Esophagus mucosa (tissue), 1 donor: Measurements from ENCODE around the gene TMEM8B. TPM values are rescaled to one million over a fixed set of nuclear protein-coding genes. Genes with fewer than 3 reads are reported as not detected.

ENCODE experiments used
- ATAC-seq: fragments of 200-7000 bp; cut with Tn5 transposase; one replicate; pipeline ENCODE4 v1.9.1; 2020
- total RNA-seq: library from RNA; stranded (reverse); gene quantifications from one replicate; pipeline ENCODE4 v1.2.4, GENCODE V29; 2023
- donor health status: DM: yes; HTN: yes; CAD: no.

The TMEM8B gene
- total RNA-seq, 1 donor from 2014 or later: 1.7 TPM

- ATAC-seq: peak; percentile 69
These were observed 16.9 kb upstream of the TMEM8B start, which contains the start of gene SPAG8 for GRCh38 chr9:35812025-35812602. TSS of gene SPAG8 (minus strand) at chr9:35812262. CDS start at chr9:35812147, 115 bp downstream.

- ATAC-seq: no peak
These were observed 15.5 kb upstream of the TMEM8B start for GRCh38 chr9:35813434-35814105.

GRCh38 chr9:35814106-35814840 is 14.8 kb upstream of the TMEM8B start:
- peak; percentile 25 for ATAC-seq

GRCh38 chr9:35814841-35815543 is 14.0 kb upstream of the TMEM8B start, which contains the start of gene HINT2:
TSS of gene HINT2 (minus strand) at chr9:35815042. CDS start at chr9:35814979, 63 bp downstream.
- peak; percentile 92 for ATAC-seq

GRCh38 chr9:35816708-35817107 is 12.3 kb upstream of the TMEM8B start:
- ATAC-seq: no peak

- no peak for ATAC-seq
These were observed 10.7 kb upstream of the TMEM8B start for GRCh38 chr9:35818341-35818740.

- no peak for ATAC-seq
These were observed 9.0 kb upstream of the TMEM8B start for GRCh38 chr9:35820076-35820475.

GRCh38 chr9:35822926-35823325 is 6.1 kb upstream of the TMEM8B start:
- ATAC-seq: no peak

GRCh38 chr9:35826071-35826701 is 2.8 kb upstream of the TMEM8B start:
- peak; percentile 66 for ATAC-seq

GRCh38 chr9:35827486-35827885 is 1.5 kb upstream of the TMEM8B start:
- no peak for ATAC-seq

- ATAC-seq: no peak
These were observed 328 bp upstream of the TMEM8B start, which contains the start of gene FAM221B for GRCh38 chr9:35828716-35829083. TSS of gene FAM221B (minus strand) at chr9:35828732. CDS start at chr9:35826161, 2,571 bp downstream.

GRCh38 chr9:35829764-35830096 is 702 bp downstream of the TMEM8B start:
- no peak for ATAC-seq

- no peak for ATAC-seq
These were observed 2.0 kb downstream of the TMEM8B start for GRCh38 chr9:35831040-35831439.

GRCh38 chr9:35832814-35833213 is 3.8 kb downstream of the TMEM8B start:
- ATAC-seq: peak; percentile 55

- no peak for ATAC-seq
These were observed 5.5 kb downstream of the TMEM8B start for GRCh38 chr9:35834260-35835215.

GRCh38 chr9:35835216-35835632 is 6.2 kb downstream of the TMEM8B start:
- peak; percentile 56 for ATAC-seq

GRCh38 chr9:35835766-35836165 is 6.7 kb downstream of the TMEM8B start:
- no peak for ATAC-seq

GRCh38 chr9:35836595-35836994 is 7.6 kb downstream of the TMEM8B start:
- ATAC-seq: no peak

- no peak for ATAC-seq
These were observed 10.9 kb downstream of the TMEM8B start for GRCh38 chr9:35839926-35840325.

GRCh38 chr9:35840881-35841644 is 12.0 kb downstream of the TMEM8B start:
- ATAC-seq: no peak

GRCh38 chr9:35841645-35841900 is 12.5 kb downstream of the TMEM8B start:
- ATAC-seq: no peak
